Mesendoderm (in vitro differentiated cells): ENCODE data around the gene REG1A.

ENCODE experiments used
- DNase-seq: peaks from one replicate; pipeline ENCODE4 v3.0.0; 2013
- H2AK5ac ChIP-seq: 2 replicates; pipeline ENCODE4 v1.6.1; 2013; ENCODE audit warnings: low read length, inconsistent platforms
- H2BK120ac ChIP-seq: 2 replicates; pipeline ENCODE4 v1.6.1; 2013; ENCODE audit warnings: low read depth, mild to moderate bottlenecking, low read length, moderate library complexity, mixed read lengths
- H2BK15ac ChIP-seq: replicated peaks from 2 replicates; pipeline ENCODE4 v1.6.1; 2013; ENCODE audit warnings: low read depth, mild to moderate bottlenecking, moderate library complexity
- H2BK5ac ChIP-seq: 2 replicates; pipeline ENCODE4 v1.6.1; 2013; ENCODE audit warnings: low read length, inconsistent platforms
- H3K18ac ChIP-seq: 2 replicates; pipeline ENCODE4 v1.6.1; 2013; ENCODE audit warnings: mild to moderate bottlenecking, low read length, mixed read lengths
- H3K23ac ChIP-seq: one replicate; pipeline ENCODE4 v1.6.1; 2013; ENCODE audit warnings: low read length
- H3K27ac ChIP-seq: 2 replicates; pipeline ENCODE4 v1.5.1; 2013; ENCODE audit warnings: low read depth, mild to moderate bottlenecking, inconsistent platforms, low read length, moderate library complexity
- H3K27me3 ChIP-seq: 2 replicates; pipeline ENCODE4 v1.6.1; 2013; ENCODE audit warnings: low read length, control low read depth, mild to moderate bottlenecking, inconsistent platforms; ENCODE audit not compliant: insufficient read depth, poor library complexity
- H3K36me3 ChIP-seq: 2 replicates; pipeline ENCODE4 v1.6.1; 2013; ENCODE audit warnings: low read length, inconsistent platforms; ENCODE audit not compliant: control insufficient read depth, insufficient read depth
- H3K4ac ChIP-seq: one replicate; pipeline ENCODE4 v1.6.1; 2013; ENCODE audit warnings: low read depth, mild to moderate bottlenecking, low read length, moderate library complexity
- H3K4me1 ChIP-seq: 2 replicates; pipeline ENCODE4 v1.6.1; 2013; ENCODE audit warnings: low read depth, low read length, inconsistent platforms; ENCODE audit not compliant: control insufficient read depth
- H3K4me2 ChIP-seq: 2 replicates; pipeline ENCODE4 v1.6.1; 2013; ENCODE audit warnings: low read length
- H3K4me3 ChIP-seq: 2 replicates; pipeline ENCODE4 v1.5.1; 2013; ENCODE audit warnings: mild to moderate bottlenecking, low read length
- H3K56ac ChIP-seq: one replicate; pipeline ENCODE4 v1.6.1; 2013; ENCODE audit warnings: low read length
- H3K79me1 ChIP-seq: 2 replicates; pipeline ENCODE4 v1.6.1; 2013; ENCODE audit warnings: low read length, inconsistent platforms
- H3K79me2 ChIP-seq: 2 replicates; pipeline ENCODE4 v1.6.1; 2013; ENCODE audit warnings: mild to moderate bottlenecking, low read length; ENCODE audit not compliant: control insufficient read depth, insufficient read depth
- H3K9ac ChIP-seq: 2 replicates; pipeline ENCODE4 v1.6.1; 2013; ENCODE audit warnings: low read length, inconsistent platforms
- H4K5ac ChIP-seq: one replicate; pipeline ENCODE4 v1.6.1; 2013; ENCODE audit warnings: low read length
- H4K8ac ChIP-seq: one replicate; pipeline ENCODE4 v1.6.1; 2013; ENCODE audit warnings: low read depth, mild to moderate bottlenecking, control low read depth, low read length, moderate library complexity
- WGBS: extraction: QIAGEN DNeasy Blood & Tissue Kit; methylation state at CpG from one replicate; pipeline ENCODE4 v1.1.7; 2013; ENCODE audit warnings: low lambda C conversion rate, missing lambda C conversion rate; ENCODE audit not compliant: insufficient coverage; ENCODE audit errors: extremely low coverage; 5-methylcytosine and 5-hydroxymethylcytosine counted together

The REG1A gene

GRCh38 chr2:79085382-79085781, 34.9 kb upstream of the REG1A start:
- Histone ChIP-seq H3K36me3 (no peaks in the 10 kb centered on the region), H3K4me2 (no peak overlapping the region), H3K23ac (no peak overlapping the region), H4K8ac (no peak overlapping the region), H3K4me3 (no peak overlapping the region), H3K79me2 (no peaks in the 10 kb centered on the region), H3K18ac (no peak overlapping the region), H3K27ac (no peak overlapping the region), H3K9ac (no peak overlapping the region), H2BK120ac (no peak overlapping the region), H3K4ac (no peak overlapping the region), H3K79me1 (no peaks in the 10 kb centered on the region), H2AK5ac (no peak overlapping the region), H3K27me3 (no peaks in the 10 kb centered on the region), H2BK15ac (no peak overlapping the region), H3K4me1 (no peaks in the 10 kb centered on the region), H3K56ac (no peak overlapping the region), H4K5ac (no peak overlapping the region), H2BK5ac (no peak overlapping the region)
- no peak for DNase-seq
- WGBS, result no CpG with 5 or more reads among the region's 3 CpGs

- no peak overlapping the region for H3K23ac ChIP-seq
- H3K18ac ChIP-seq, result no peak overlapping the region
- DNase-seq, result no peak
- H3K79me1 ChIP-seq, result no peaks in the 10 kb centered on the region
- H3K27ac ChIP-seq, result no peak overlapping the region
- no peak overlapping the region for H3K4me2 ChIP-seq
- no peak overlapping the region for H2BK120ac ChIP-seq
- no peak overlapping the region for H4K5ac ChIP-seq
- no peak overlapping the region for H3K4me3 ChIP-seq
- H2BK15ac ChIP-seq, result no peak overlapping the region
- no peak overlapping the region for H3K9ac ChIP-seq
- H3K36me3 ChIP-seq, result no peaks in the 10 kb centered on the region
- H3K4me1 ChIP-seq, result no peaks in the 10 kb centered on the region
- H4K8ac ChIP-seq, result no peak overlapping the region
- no peaks in the 10 kb centered on the region for H3K79me2 ChIP-seq
- no peak overlapping the region for H2AK5ac ChIP-seq
- H3K27me3 ChIP-seq, result no peaks in the 10 kb centered on the region
- H2BK5ac ChIP-seq, result no peak overlapping the region
- H3K4ac ChIP-seq, result no peak overlapping the region
- H3K56ac ChIP-seq, result no peak overlapping the region
- no CpG with 5 or more reads among the region's 4 CpGs for WGBS
Measured at GRCh38 chr2:79086255-79086654, 34.0 kb upstream of the REG1A start.

- Histone ChIP-seq H3K36me3 (no peaks in the 10 kb centered on the region), H3K27ac (no peak within 1 kb of the TSS), H3K79me1 (no peaks in the 10 kb centered on the region), H3K79me2 (no peaks in the 10 kb centered on the region), H2AK5ac (no peak within 1 kb of the TSS), H3K9ac (no peak within 1 kb of the TSS), H4K8ac (no peak within 1 kb of the TSS), H3K4me2 (no peak within 1 kb of the TSS), H2BK120ac (no peak within 1 kb of the TSS), H3K56ac (no peak within 1 kb of the TSS), H2BK15ac (no peak within 1 kb of the TSS), H3K4ac (no peak within 1 kb of the TSS), H3K23ac (no peak within 1 kb of the TSS), H4K5ac (no peak within 1 kb of the TSS), H3K18ac (no peak within 1 kb of the TSS), H3K4me3 (no peak within 1 kb of the TSS), H2BK5ac (no peak within 1 kb of the TSS), H3K4me1 (no peaks in the 10 kb centered on the region), H3K27me3 (no peaks in the 10 kb centered on the region)
- DNase-seq, result no peak
- WGBS, result no CpG with 5 or more reads among the region's 2 CpGs
Measured at GRCh38 chr2:79087785-79088364, 32.4 kb upstream of the REG1A start, which contains the start of gene REG1B. Gene REG1B, minus strand, starts transcription at chr2:79087993. Its CDS starts 381 bp downstream, at chr2:79087612.

- no peak overlapping the region for H3K27ac ChIP-seq
- no peaks in the 10 kb centered on the region for H3K27me3 ChIP-seq
- WGBS, result no CpG with 5 or more reads among the region's 4 CpGs
Measured at GRCh38 chr2:79090693-79091092, 29.6 kb upstream of the REG1A start.

GRCh38 chr2:79097843-79098242, 22.4 kb upstream of the REG1A start:
- Histone ChIP-seq H3K79me2 (no peaks in the 10 kb centered on the region), H3K4ac (no peak overlapping the region), H3K9ac (no peak overlapping the region), H3K4me2 (no peak overlapping the region), H3K27ac (no peak overlapping the region), H2BK15ac (no peak overlapping the region), H2BK5ac (no peak overlapping the region), H3K4me3 (no peak overlapping the region), H3K79me1 (no peaks in the 10 kb centered on the region), H3K18ac (no peak overlapping the region), H3K36me3 (no peaks in the 10 kb centered on the region), H3K56ac (no peak overlapping the region), H3K4me1 (no peaks in the 10 kb centered on the region), H2AK5ac (no peak overlapping the region), H3K27me3 (no peaks in the 10 kb centered on the region), H3K23ac (no peak overlapping the region), H4K8ac (no peak overlapping the region), H2BK120ac (no peak overlapping the region), H4K5ac (no peak overlapping the region)
- no peak for DNase-seq
- no CpG with 5 or more reads among the region's 6 CpGs for WGBS

More at GRCh38 chr2:79090693-79091092, 29.6 kb upstream of the REG1A start:
- H3K36me3 ChIP-seq, result no peaks in the 10 kb centered on the region
- H3K18ac ChIP-seq, result no peak overlapping the region
- H3K4ac ChIP-seq, result no peak overlapping the region
- H3K4me2 ChIP-seq, result no peak overlapping the region
- H3K56ac ChIP-seq, result no peak overlapping the region
- no peak overlapping the region for H3K9ac ChIP-seq
- H3K4me1 ChIP-seq, result no peaks in the 10 kb centered on the region
- H3K23ac ChIP-seq, result no peak overlapping the region
- H2BK120ac ChIP-seq, result no peak overlapping the region
- no peaks in the 10 kb centered on the region for H3K79me2 ChIP-seq
- DNase-seq, result no peak
- H3K79me1 ChIP-seq, result no peaks in the 10 kb centered on the region
- no peak overlapping the region for H2BK15ac ChIP-seq
- H4K5ac ChIP-seq, result no peak overlapping the region
- H2AK5ac ChIP-seq, result no peak overlapping the region
- H4K8ac ChIP-seq, result no peak overlapping the region
- no peak overlapping the region for H2BK5ac ChIP-seq
- no peak overlapping the region for H3K4me3 ChIP-seq

GRCh38 chr2:79099140-79099686, 21.1 kb upstream of the REG1A start:
- Histone ChIP-seq H3K18ac (no peak overlapping the region), H3K4me1 (no peaks in the 10 kb centered on the region), H3K23ac (no peak overlapping the region), H3K9ac (no peak overlapping the region), H3K27me3 (no peaks in the 10 kb centered on the region), H4K8ac (no peak overlapping the region), H3K79me2 (no peaks in the 10 kb centered on the region), H3K4me2 (no peak overlapping the region), H2BK15ac (no peak overlapping the region), H3K56ac (no peak overlapping the region), H3K4ac (no peak overlapping the region), H2BK120ac (no peak overlapping the region), H2AK5ac (no peak overlapping the region), H3K4me3 (no peak overlapping the region), H3K79me1 (no peaks in the 10 kb centered on the region), H3K27ac (no peak overlapping the region), H3K36me3 (no peaks in the 10 kb centered on the region), H2BK5ac (no peak overlapping the region), H4K5ac (no peak overlapping the region)
- DNase-seq, result no peak
- WGBS, result no CpG with 5 or more reads among the region's 7 CpGs
